Kidney glomerular epithelial cell (primary cell): Measurements from ENCODE around the gene ZNF799.
"Not testable (repeated sequence)": the region's sequence is repeated elsewhere in the genome, so short reads cannot be mapped to it uniquely, and the experiment has no call there.

Experiments
- DNase-seq: peaks from one replicate; lab custom pipeline; 2025; lab: John Stamatoyannopoulos, UW

Gene ZNF799

DNA sequence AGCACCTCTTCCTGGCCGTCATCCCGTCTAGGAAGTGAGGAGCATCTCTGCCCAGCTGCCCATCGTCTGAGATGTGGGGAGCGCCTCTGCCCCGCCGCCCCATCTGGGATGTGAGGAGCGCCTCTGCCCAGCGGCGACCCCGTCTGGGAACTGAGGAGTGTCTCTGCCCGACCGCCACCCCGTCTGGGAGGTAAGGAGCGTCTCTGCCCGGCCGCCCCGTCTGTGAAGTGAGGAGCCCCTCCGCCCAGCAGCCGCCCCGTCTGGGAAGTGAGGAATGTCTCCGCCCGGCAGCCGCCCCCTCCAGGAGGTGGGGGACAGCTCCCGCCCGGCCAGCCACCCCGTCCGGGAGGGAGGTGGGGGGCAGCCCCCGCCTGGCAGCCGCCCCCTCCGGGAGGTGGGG, 38.8 kb downstream of the ZNF799 start:
- DNase-seq: not testable (repeated sequence)

DNA sequence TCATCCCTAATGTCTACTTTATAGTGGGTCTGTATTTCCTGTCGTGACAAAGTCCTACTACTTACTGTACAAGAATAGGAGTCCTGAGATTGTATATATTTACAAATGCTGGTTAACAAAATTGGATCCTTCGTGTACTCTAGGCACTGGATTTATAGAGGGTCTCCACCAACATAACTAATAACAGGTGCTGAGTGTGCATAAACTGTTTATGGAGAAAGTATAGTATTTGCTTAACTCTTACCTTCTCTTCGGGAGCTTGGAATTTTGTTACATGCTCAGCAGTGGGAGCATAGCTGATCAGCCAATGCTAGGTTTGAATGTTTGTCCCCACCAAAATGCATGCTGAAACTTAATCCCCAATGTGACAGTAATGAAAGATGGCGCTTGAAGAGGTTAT, 47.7 kb downstream of the ZNF799 start:
- DNase-seq: no peak

DNA sequence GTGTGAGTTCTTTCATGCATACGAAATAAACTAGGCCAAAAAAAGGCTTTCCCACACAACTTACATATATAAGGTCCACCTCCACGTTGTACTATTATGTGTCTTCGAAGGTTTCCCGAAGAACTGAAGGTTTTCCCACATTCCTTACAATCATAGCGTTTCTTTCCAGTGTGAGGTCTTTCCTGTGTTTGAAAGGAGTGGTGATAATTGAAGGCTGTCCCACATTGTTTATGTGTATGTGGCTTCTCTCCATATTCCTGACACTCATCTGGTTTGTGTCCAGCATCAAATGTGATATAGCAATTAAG, 50.2 kb downstream of the ZNF799 start:
- no peak for DNase-seq

DNA sequence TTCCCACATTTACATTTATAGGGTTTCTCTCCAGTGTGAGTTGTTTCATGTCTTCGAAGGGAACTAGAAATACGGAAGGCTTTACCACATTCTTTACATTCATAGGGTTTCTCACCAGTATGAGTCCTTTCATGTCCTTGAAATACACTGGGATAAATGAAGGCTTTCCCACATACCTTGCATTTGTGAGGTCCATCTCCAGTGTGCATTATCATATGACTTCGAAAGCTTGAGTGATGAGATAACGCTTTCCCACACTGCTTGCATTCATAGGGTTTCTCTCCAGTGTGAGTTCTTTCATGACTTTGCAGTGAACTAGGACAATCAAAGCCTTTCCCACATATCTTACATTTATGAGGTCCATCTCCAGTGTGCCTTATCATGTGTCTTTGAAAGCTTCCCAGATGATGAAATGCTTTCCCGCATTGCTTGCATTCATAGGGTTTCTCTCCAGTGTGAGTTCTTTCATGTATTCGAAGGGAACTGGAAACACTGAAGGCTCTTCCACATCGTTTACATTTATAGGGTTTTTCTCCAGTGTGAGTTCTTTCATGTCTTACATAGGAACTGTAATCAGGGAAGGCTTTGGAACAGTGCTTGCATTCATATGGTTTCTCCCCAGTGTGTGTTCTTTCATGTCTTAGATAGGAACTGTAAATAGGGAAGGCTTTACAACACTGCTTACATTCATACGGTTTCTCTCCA, 50.7 kb downstream of the ZNF799 start:
- no peak for DNase-seq

DNA sequence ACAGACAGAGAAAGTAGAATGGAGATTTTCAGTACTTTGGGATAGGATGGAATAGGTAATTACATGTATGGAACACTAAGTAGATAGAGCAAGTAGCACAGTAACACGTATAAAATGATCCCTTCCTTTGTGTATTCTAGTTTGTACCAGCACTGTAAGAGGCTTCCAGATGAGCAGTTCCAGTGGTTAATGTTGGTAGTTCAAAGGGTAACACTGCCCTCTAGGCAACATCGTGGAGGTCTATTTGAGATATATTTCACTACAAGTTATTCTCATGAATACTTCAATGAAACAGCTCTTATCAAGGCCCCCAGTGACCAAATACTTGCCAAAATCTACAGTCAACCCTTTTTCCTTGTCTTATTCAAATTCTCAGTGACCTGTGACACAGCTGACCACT, 54.2 kb downstream of the ZNF799 start:
- DNase-seq: no peak

DNA sequence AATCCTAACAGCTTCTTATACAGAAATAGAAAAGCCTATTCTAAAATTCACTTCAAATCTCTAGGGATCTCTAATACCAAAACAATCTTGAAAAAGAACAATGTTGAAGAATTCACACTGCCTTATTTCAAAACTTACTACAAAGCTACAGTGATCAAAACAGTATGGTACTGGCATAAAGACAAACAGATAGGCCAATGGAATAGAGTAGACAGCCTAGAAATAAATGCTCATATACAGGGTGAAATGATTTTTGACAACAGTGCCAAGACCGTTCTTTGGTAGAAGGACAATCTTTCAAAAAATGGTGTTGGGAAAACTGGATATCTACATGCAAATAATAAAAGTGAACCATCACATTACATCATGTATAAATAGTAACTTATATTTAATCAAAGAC, 55.9 kb downstream of the ZNF799 start:
- no peak for DNase-seq
